Dendritic cell treated with granulocyte-macrophage colony-stimulating factor and Interleukin-4, amounts not matched to agents 40 ng/mL and 50 ng/mL, for 4 days (primary cell): ENCODE measurements around the gene CXCL1.
"Not testable (repeated sequence)": the region's sequence is repeated elsewhere in the genome, so short reads cannot be mapped to it uniquely, and the experiment has no call there.

Experiments used
- H3K27ac Mint-ChIP-seq: one replicate; pipeline ENCODE4 v1.8.0; 2022; ENCODE audit warnings: mild to moderate bottlenecking, mixed read lengths
- H3K27me3 Mint-ChIP-seq: one replicate; pipeline ENCODE4 v1.8.0; 2022; ENCODE audit warnings: mild to moderate bottlenecking, mixed read lengths
- H3K36me3 Mint-ChIP-seq: one replicate; pipeline ENCODE4 v1.8.0; 2022; ENCODE audit warnings: low read depth, mixed read lengths
- H3K4me1 Mint-ChIP-seq: one replicate; pipeline ENCODE4 v1.8.0; 2022; ENCODE audit warnings: low read depth, mixed read lengths
- H3K4me3 Mint-ChIP-seq: one replicate; pipeline ENCODE4 v1.8.0; 2022; ENCODE audit warnings: mild to moderate bottlenecking, moderate library complexity, mixed read lengths
- H3K9me3 Mint-ChIP-seq: one replicate; pipeline ENCODE4 v1.8.0; 2022; ENCODE audit warnings: mixed read lengths
- intact Hi-C: fragments of 100-400 bp; cut with micrococcal nuclease; formaldehyde crosslinking; loops from one replicate; pipeline ENCODE4 v1.15.0; 2022

CXCL1 gene

DNA sequence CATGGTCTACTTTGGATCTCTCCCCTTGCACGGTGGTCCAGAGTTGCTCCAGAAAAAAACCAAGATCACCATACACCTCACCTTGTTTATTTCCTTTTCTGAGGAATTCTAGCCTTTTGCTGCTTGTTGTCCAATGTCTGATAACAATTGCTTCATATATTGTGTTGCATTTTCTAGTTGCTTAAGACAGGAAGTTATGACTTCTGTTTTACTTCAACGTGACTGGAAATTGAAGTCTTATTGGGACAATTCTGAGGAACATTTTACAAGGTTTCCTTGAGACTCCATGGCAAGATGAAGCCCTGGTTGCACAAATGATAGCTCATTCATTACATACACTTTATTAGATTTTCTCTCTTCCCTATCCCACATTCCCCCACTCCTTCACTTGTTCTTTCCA, 5.2 kb downstream of the CXCL1 start:
- peaks cover 33% of the 10 kb centered on the region for H3K4me1 Mint-ChIP-seq
- intact Hi-C loops = no loop called here
- H3K4me3 Mint-ChIP-seq = no peak overlapping the region

DNA sequence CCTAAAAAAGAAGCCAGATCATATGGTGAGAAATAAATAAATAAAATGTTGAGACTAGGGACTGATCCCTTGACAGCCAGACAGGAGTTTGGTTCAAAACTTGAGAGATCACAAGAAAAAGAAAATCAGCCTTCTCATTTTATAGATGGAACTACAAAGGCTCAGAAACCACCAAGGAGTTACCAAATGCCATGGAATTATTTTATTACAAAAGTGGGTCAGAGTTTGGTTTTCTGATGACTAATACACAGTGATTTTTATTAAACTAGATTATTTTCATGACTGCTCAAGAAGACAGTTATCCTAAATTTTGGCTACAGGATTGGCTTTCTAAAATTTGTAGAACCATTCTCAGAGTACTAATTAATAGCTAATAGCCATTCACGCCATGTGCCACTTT, 6.2 kb downstream of the CXCL1 start:
- Mint-ChIP-seq H3K27ac (no peak overlapping the region), H3K4me1 (peaks cover 23% of the 10 kb centered on the region), H3K4me3 (no peak overlapping the region), H3K36me3 (no peaks in the 10 kb centered on the region), H3K9me3 (peaks cover 22% of the 10 kb centered on the region), H3K27me3 (no peaks in the 10 kb centered on the region)
- intact Hi-C loops = no loop called here

More for the DNA sequence above, 5.2 kb downstream of the CXCL1 start:
- Mint-ChIP-seq H3K9me3 (peaks cover 22% of the 10 kb centered on the region), H3K36me3 (peaks cover 2% of the 10 kb centered on the region), H3K27me3 (peaks cover 4% of the 10 kb centered on the region), H3K27ac (no peak overlapping the region)

DNA sequence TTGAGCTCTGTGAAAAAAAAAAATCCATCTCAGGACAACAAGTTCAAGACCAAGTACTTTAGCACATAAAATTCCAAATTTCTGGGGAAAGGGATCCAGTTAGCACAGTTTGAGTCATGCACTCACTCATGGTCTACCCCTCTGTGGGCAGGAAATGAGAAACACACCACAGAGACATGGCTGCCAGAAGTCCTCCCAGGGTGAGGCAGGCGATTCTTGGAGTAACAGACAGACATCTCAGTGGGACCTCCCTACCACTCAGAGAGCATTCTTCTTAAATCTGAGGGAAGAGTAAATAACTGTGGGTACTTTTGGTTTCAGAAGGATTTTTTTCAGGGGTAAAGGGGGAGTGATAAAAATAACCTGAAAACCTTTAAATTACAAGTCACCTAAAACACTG, 14.1 kb downstream of the CXCL1 start:
- peaks cover 14% of the 10 kb centered on the region for H3K4me1 Mint-ChIP-seq
- H3K36me3 Mint-ChIP-seq = no peaks in the 10 kb centered on the region
- H3K27ac Mint-ChIP-seq = no peak overlapping the region
- intact Hi-C loops = no loop called here
- peaks cover 2% of the 10 kb centered on the region for H3K27me3 Mint-ChIP-seq
- H3K4me3 Mint-ChIP-seq = no peak overlapping the region
- H3K9me3 Mint-ChIP-seq = no peaks in the 10 kb centered on the region

DNA sequence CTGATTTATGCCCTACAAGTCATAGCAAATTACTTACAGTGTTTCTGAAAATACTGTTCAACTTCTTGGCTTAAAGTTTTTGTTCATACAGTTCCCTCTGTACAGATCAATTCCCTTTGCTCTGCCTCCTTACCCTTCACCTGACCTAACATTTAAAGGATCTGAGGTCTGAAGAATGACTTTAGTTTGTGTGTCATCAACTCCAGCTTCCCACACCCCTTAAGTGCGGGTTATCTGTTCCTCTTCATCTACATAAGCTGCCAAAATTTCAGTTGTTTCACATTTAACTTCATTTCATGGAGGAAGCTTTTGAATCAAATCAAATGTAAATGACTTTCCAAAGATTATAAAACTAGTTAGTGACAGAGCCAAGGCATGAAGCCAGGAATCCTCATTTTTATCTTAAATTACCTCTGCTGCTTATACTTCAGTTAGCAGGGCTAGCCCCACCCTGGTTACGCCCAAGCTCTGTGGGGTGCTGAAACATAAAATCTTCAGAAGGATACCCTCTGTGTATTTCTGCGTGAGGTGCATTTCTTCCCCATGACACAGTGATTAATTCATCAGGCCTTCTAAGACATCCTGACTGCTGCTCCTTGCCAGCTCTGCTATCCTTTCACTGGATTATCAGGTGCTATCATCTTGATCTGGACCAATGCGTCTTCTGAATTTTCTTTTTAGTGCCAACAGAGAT, 16.5 kb downstream of the CXCL1 start:
- H3K9me3 Mint-ChIP-seq = no peaks in the 10 kb centered on the region
- intact Hi-C loops = no loop called here
- H3K27ac Mint-ChIP-seq = no peak overlapping the region
- peaks cover 14% of the 10 kb centered on the region for H3K4me1 Mint-ChIP-seq
- H3K4me3 Mint-ChIP-seq = no peak overlapping the region
- no peaks in the 10 kb centered on the region for H3K36me3 Mint-ChIP-seq
- peaks cover 2% of the 10 kb centered on the region for H3K27me3 Mint-ChIP-seq

DNA sequence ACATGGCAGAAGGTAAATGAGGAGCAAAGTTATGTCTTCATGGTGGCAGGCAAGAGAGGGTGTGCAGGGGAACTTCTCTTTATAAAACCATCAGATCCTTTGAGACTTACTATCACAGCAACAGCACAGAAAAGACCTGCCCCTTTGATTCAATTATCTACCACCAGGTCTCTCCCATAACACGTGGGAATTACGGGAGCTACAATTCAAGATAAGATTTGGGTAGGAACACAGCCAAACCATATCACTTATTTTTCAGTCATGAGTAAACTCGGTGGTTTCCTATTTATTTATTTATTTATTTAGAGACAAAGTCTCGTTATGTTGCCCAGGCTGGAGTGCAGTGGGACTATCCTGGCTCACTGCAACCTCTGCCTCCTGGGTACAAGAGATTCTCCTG, 22.1 kb downstream of the CXCL1 start:
- Mint-ChIP-seq H3K4me1 (peaks cover 12% of the 10 kb centered on the region), H3K9me3 (no peaks in the 10 kb centered on the region), H3K36me3 (no peaks in the 10 kb centered on the region), H3K4me3 (no peak overlapping the region), H3K27me3 (no peaks in the 10 kb centered on the region), H3K27ac (no peak overlapping the region)
- intact Hi-C loops = no loop called here

DNA sequence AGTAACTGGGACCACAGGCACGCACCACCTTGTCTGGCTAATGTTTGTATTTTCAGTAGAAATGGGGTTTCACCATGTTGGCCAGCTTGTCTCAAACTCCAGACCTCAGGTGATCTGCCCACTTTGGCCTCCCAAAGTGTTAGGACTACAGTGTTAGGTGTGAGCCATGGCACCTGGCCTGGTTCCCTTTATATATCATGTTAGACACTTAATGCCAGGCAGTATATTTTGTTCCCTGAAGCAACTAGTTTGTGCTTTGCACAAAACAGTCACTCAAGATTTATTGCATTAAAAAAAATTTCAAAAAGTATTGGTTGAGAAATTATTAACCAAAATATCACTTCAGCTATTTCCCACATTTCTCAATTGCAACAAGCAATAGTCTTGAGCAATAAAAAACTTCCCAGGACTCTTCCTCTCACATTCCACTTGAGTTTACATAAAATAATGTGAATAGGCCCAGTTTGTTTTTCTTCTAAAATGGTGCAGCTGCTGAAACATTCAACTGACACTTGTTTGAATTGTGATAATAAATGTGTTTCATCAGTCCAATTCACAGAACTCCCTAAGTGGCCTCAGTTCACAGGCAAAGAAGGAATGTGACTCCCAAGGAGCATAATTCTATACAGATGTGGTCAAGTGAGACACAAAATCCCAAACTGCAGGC, 22.7 kb downstream of the CXCL1 start:
- Mint-ChIP-seq H3K9me3 (no peaks in the 10 kb centered on the region), H3K4me3 (no peak overlapping the region), H3K4me1 (peaks cover 12% of the 10 kb centered on the region), H3K27ac (no peak overlapping the region), H3K36me3 (no peaks in the 10 kb centered on the region), H3K27me3 (no peaks in the 10 kb centered on the region)
- intact Hi-C loops = no loop called here

DNA sequence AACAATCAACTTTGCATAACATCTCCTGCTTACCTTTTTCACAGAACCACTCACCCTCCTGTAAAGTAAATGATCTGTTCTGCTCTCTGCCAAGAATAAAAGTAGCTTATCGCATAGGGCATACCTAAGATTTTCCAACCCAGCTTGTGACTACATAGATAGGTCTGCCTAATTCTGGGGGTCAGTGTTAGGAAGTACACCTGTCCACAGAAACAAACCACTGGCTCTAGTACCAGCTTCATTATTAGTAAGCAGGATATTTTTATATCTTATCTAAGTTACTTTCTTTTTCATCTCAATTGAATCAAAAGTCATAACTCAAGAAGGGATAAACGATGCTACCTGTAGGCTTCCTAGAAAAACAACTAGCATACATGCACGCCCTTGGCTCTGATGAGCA, 23.8 kb downstream of the CXCL1 start:
- H3K4me1 Mint-ChIP-seq = peaks cover 12% of the 10 kb centered on the region
- no peaks in the 10 kb centered on the region for H3K27me3 Mint-ChIP-seq
- no peak overlapping the region for H3K27ac Mint-ChIP-seq
- no peak overlapping the region for H3K4me3 Mint-ChIP-seq
- no peaks in the 10 kb centered on the region for H3K9me3 Mint-ChIP-seq
- intact Hi-C loops = no loop called here
- no peaks in the 10 kb centered on the region for H3K36me3 Mint-ChIP-seq

DNA sequence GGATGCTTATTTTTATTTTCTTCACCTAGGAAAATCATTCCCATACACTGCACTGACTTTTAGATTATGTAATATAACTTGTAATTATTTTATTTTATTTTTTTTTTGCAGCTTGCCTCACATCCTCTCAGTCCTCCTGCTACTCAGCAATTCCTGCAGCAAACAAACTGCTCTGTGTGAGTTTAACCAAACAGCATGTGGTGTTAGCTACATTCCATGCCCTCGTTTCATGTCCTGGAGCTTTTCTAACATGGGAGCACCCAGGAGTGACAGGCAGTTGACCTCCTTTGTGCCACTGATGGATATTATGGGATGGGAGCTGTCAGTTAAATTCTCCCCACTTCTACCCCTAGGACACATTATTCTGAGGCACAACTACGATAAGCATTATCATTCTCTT, 24.8 kb downstream of the CXCL1 start:
- intact Hi-C loops = no loop called here
- no peak overlapping the region for H3K4me3 Mint-ChIP-seq
- no peaks in the 10 kb centered on the region for H3K36me3 Mint-ChIP-seq
- peaks cover 12% of the 10 kb centered on the region for H3K4me1 Mint-ChIP-seq
- no peak overlapping the region for H3K27ac Mint-ChIP-seq
- H3K9me3 Mint-ChIP-seq = no peaks in the 10 kb centered on the region
- no peaks in the 10 kb centered on the region for H3K27me3 Mint-ChIP-seq

DNA sequence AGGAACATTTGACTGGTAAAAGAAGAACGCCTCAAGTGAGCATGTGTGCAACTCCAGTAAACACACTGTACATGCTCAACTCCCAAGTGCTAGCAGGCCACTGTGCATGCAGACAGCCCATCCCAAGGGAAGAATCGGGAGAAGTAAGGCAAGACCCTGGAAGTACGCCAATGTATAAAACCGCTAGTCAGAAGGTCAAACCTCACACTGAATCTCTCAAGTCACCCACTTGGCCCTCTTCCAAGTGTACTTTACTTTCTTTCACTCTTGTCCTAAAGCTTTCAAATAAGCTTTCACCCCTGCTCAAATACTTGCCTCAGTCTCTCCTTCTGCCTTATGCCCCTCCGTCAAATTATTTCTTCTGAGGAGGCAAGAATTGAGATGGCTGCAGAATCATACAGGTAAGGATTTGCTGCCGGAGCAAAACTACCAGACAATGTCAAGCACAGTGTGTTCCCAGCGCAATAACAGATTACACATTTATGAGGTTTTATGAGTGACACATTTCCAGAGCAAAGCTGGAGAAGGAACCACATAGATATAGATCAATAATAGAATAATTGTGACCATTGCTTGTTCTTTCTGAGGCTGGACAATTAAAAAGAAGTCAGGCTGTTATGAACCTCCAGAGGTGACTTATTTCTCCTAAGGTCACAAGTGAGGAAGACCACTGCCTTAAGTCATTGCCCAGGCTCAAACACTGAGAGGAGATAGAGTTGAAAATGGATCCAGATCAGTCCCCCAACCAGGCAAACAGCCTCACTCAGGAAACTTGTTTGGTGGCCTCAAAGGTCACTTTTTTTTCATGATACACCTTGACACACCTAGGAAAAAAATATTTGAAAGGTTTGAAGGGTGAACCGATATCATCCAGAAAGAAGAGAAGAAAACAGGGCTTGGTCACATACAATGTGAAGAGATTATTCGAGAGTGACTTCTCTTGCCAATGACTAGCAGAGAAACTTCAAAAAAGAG, 26.3 kb downstream of the CXCL1 start:
- Mint-ChIP-seq H3K4me3 (no peak overlapping the region), H3K9me3 (no peaks in the 10 kb centered on the region), H3K27ac (no peak overlapping the region), H3K4me1 (peaks cover 12% of the 10 kb centered on the region), H3K36me3 (no peaks in the 10 kb centered on the region), H3K27me3 (no peaks in the 10 kb centered on the region)
- intact Hi-C loops = no loop called here

DNA sequence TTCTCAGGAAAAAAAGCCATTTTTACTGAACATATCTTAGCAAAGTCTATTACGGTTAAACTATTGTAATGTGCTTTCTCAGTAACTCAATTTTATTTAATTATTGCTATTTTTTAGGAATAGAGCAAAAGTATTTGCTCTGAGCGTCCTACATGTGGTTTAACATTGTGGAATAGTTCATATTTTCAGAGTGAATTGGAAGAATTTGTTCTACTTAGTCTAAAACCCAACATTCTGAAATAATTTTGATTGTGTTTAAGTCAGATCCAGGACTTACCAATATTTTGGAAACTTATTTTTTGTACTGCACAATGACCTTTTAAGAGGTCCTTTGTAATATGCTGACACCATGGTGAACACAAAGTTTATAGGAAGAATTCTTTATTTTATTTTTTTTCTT, 27.2 kb downstream of the CXCL1 start:
- no peaks in the 10 kb centered on the region for H3K9me3 Mint-ChIP-seq
- H3K27me3 Mint-ChIP-seq = no peaks in the 10 kb centered on the region
- H3K27ac Mint-ChIP-seq = no peak overlapping the region
- peaks cover 12% of the 10 kb centered on the region for H3K4me1 Mint-ChIP-seq
- intact Hi-C loops = no loop called here
- no peaks in the 10 kb centered on the region for H3K36me3 Mint-ChIP-seq
- no peak overlapping the region for H3K4me3 Mint-ChIP-seq

DNA sequence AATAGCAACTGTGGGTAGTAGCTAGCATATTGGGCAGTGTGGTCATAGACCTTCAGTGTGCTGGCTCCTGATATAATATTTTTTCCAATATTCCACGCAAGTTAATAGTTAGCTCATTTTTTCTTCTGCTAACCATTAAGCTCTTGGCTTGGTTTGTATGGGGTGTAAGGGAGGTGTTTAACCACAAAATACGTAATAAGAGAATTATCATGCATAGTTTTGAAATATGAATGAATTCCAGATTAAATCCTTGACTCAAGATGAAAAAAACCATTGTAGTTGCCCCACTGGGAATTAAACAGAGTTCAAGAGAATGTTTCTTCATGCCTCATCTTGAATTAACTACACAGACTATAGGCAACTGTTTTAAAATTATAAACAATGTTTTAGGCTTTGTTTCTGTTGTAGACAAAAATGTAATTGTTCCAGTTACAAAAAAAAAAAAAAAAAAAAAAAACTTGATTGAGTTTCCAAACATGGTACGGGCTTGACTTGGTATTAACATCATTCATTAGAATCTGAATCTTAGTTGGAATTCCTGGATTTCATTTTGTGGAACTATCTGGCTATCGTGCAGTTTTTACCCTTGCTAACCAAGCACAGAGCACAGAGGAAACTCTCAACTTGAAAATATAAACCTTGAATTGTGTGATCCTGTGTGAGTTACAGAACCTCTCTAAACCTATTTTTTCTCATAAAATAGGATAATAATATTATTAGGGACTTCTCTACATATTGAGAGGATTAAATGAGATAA, 28.4 kb downstream of the CXCL1 start:
- H3K9me3 Mint-ChIP-seq = no peaks in the 10 kb centered on the region
- H3K27me3 Mint-ChIP-seq = no peaks in the 10 kb centered on the region
- peaks cover 9% of the 10 kb centered on the region for H3K4me1 Mint-ChIP-seq
- no peaks in the 10 kb centered on the region for H3K36me3 Mint-ChIP-seq
- H3K27ac Mint-ChIP-seq = no peak overlapping the region
- H3K4me3 Mint-ChIP-seq = no peak overlapping the region
- intact Hi-C loops = no loop called here

DNA sequence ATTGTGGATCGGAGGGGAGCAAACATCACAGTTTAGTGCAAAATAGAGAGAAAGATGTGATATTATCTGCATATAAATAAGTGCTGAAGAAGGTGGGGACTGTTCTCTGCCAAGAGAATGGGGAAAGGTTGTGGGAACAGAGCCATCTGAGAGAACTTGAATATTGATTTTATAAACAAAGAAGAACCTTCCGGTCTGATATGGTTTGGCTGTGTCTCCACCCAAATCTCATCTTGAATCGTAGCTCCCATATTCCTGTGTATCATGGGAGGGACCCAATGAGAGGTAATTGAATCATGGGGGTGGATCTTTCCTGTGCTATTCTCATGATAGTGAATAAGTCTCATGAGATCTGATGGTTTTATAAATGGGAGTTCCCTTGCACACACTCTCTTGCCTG, 30.1 kb downstream of the CXCL1 start:
- H3K4me3 Mint-ChIP-seq, intact Hi-C loops, H3K27ac Mint-ChIP-seq, H3K36me3 Mint-ChIP-seq, H3K9me3 Mint-ChIP-seq, H3K27me3 Mint-ChIP-seq: not testable (repeated sequence)
- H3K4me1 Mint-ChIP-seq = peaks cover 17% of the 10 kb centered on the region

DNA sequence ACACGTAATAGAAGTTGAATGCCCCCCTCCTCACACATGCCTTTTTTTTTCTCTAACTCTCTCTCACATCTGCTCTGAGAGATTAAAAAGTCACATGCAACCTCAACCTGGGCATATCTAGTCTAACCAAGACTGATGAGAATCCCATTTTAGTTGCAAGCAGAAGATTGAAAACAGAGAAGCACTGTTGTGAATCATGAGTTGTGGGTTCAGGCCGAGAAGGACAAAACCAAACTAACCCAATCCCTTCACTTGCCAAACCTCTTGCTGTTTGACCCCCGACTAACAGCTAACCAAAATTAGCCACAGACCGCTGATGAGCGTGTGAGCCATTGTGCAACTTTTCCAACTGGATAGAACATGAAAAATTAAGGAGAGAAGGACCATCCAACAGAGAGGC, 31.8 kb downstream of the CXCL1 start:
- no peaks in the 10 kb centered on the region for H3K36me3 Mint-ChIP-seq
- H3K27ac Mint-ChIP-seq = no peak overlapping the region
- no peaks in the 10 kb centered on the region for H3K27me3 Mint-ChIP-seq
- intact Hi-C loops = no loop called here
- no peak overlapping the region for H3K4me3 Mint-ChIP-seq
- no peaks in the 10 kb centered on the region for H3K9me3 Mint-ChIP-seq
- peaks cover 15% of the 10 kb centered on the region for H3K4me1 Mint-ChIP-seq
